HepG2 (cell line): ENCODE data around the gene VDAC2. TPM values are rescaled to one million over a fixed set of nuclear protein-coding genes. Genes with fewer than 3 reads are reported as not detected.
A peak's percentile ranks its signal among the peaks of the same experiment; 100 is the strongest.

Source experiments
- AHDC1 ChIP-seq: sonication (generic); formaldehyde crosslinking; IDR thresholded peaks from 2 replicates; pipeline ENCODE4 v1.5.1; 2020; ENCODE audit warnings: mild to moderate bottlenecking, missing genetic modification reagents, borderline replicate concordance
- GLI4 ChIP-seq: sonication (generic); formaldehyde crosslinking; IDR thresholded peaks from 2 replicates; pipeline ENCODE4 v1.5.1; 2020; ENCODE audit warnings: missing genetic modification reagents, mild to moderate bottlenecking, moderate library complexity, borderline replicate concordance
- NPAS2 ChIP-seq: sonication (generic); formaldehyde crosslinking; IDR thresholded peaks from 2 replicates; pipeline ENCODE4 v1.8.0; 2022; ENCODE audit warnings: mild to moderate bottlenecking, missing genetic modification reagents, borderline replicate concordance
- POGK ChIP-seq: sonication (generic); formaldehyde crosslinking; conservative IDR thresholded peaks from 2 replicates; pipeline ENCODE4 v1.8.0; 2022; ENCODE audit warnings: mild to moderate bottlenecking, moderate library complexity, missing genetic modification reagents
- RARG ChIP-seq: sonication (generic); formaldehyde crosslinking; IDR thresholded peaks from 2 replicates; pipeline ENCODE4 v1.4.0; 2020; ENCODE audit warnings: low read depth, mild to moderate bottlenecking, missing genetic modification reagents
- REST ChIP-seq, 2 experiments: IDR thresholded peaks; 2 replicates each; pipeline ENCODE4 v1.6.1; 2011 to 2012; ENCODE audit warnings: low read length in 2 of 2, borderline replicate concordance in 1 of 2, low read depth in 1 of 2, mild to moderate bottlenecking in 1 of 2, moderate library complexity in 1 of 2
- SMARCC2 ChIP-seq: fragments of 450-650 bp; IDR thresholded peaks from 2 replicates; pipeline ENCODE4 v1.6.1; 2017; ENCODE audit warnings: antibody characterized with exemption, mild to moderate bottlenecking
- ZNF142 ChIP-seq: sonication (generic); formaldehyde crosslinking; IDR thresholded peaks from 2 replicates; pipeline ENCODE4 v1.4.0; 2020; ENCODE audit warnings: missing genetic modification reagents
- ZNF225 ChIP-seq: sonication (generic); formaldehyde crosslinking; IDR thresholded peaks from 2 replicates; pipeline ENCODE4 v1.4.0; 2020; ENCODE audit warnings: mild to moderate bottlenecking, missing genetic modification reagents
- polyA plus RNA-seq, 8 experiments: library from polyadenylated mRNA; depleted of rRNA in 3 of 8; stranded (reverse) in 7 of 8; unstranded in 1 of 8; fragments of >200 nt; fragmentation: Illumina TruSeq in 4 of 8; extraction: Trizol in 4 of 8; gene quantifications; 2 replicates each; pipeline versions ENCODE4 v1.2.1 to v1.2.3, GENCODE V29; 2011 to 2016; ENCODE audit warnings: low read depth in 4 of 8, missing spikeins in 1 of 8, mixed read lengths in 1 of 8; ENCODE audit not compliant: insufficient read depth in 1 of 8
- total RNA-seq, 5 experiments: library from RNA; depleted of rRNA; stranded (reverse); fragments of >200 nt; fragmentation: Illumina TruSeq; extraction: Trizol; gene quantifications; 2 replicates each; pipeline ENCODE4 v1.2.3, GENCODE V29; 2016; ENCODE audit warnings: low read depth in 1 of 5

The VDAC2 gene
- total and polyA plus RNA-seq, 2 of the 13 experiments (the other 11 are each of a cell fraction or from before 2014, with no cell fraction given): 67.9 to 222 TPM

- TF ChIP-seq POGK (CRISPR knock-in tag) (no peak), NPAS2 (no peak), RARG (CRISPR knock-in tag) (no peak), REST (IDR thresholded peaks at IDR 0.05; ENCODE audit: borderline replicate concordance in 1 of 2, low read depth in 1 of 2, low read length in 2 of 2) (no peak), ZNF225 (CRISPR knock-in tag) (0 out of 2 replicates have a peak, but pooled peaks have one; percentile 55), SMARCC2 (no peak), ZNF142 (no peak), AHDC1 (CRISPR knock-in tag) (no peak; the same call in 1 of the 2 replicates), GLI4 (0 out of 2 replicates have a peak, but pooled peaks have one; percentile 6)
Observed at GRCh38 chr10:75234683-75235374, 24.2 kb downstream of the VDAC2 start (continued).
